Activated CD8-positive, alpha-beta memory T cell treated with anti-CD3 and anti-CD28 coated beads, Interleukin-2, amount 50 U/mL, for 4 hours (primary cell): ENCODE measurements around the gene RREB1.
A peak's percentile ranks its signal among the peaks of the same experiment; 100 is the strongest.

Experiments used
- DNase-seq: peaks from one replicate; pipeline ENCODE4 v3.0.0-alpha.2; 2020

RREB1 gene

DNA sequence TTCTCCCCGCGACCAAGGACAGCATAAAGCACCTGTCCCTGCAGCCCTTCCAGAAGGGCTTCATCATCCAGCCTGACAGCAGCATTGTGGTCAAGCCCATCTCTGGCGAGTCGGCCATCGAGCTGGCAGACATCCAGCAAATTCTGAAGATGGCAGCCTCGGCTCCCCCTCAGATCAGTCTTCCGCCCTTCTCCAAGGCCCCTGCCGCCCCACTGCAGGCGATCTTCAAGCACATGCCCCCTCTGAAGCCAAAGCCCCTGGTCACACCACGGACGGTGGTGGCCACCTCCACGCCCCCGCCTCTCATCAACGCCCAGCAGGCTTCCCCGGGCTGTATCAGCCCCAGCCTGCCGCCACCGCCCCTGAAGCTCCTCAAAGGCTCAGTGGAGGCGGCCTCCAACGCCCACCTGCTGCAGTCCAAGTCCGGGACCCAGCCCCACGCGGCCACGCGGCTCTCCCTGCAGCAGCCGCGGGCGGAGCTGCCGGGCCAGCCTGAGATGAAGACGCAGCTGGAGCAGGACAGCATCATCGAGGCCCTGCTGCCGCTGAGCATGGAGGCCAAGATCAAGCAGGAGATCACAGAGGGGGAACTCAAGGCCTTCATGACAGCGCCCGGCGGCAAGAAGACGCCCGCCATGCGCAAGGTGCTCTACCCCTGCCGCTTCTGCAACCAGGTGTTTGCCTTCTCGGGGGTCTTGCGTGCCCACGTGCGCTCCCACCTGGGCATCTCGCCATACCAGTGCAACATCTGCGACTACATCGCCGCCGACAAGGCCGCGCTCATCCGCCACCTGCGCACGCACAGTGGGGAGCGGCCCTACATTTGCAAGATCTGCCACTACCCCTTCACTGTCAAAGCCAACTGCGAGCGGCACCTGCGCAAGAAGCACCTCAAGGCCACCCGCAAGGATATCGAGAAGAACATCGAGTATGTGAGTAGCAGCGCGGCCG lies 121.9 kb downstream of the RREB1 start:
- DNase-seq = no peak

DNA sequence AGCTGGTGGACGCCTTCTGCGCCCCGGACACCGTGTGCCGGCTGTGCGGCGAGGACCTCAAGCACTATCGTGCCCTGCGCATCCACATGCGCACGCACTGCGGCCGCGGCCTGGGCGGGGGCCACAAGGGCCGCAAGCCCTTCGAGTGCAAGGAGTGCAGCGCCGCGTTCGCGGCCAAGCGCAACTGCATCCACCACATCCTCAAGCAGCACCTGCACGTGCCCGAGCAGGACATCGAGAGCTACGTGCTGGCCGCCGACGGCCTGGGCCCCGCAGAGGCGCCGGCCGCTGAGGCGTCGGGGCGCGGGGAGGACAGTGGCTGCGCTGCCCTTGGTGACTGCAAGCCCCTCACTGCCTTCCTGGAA lies 122.5 kb downstream of the RREB1 start:
- no peak for DNase-seq

GRCh38 chr6:7230956-7231713 lies 123.4 kb downstream of the RREB1 start:
- no peak for DNase-seq

DNA sequence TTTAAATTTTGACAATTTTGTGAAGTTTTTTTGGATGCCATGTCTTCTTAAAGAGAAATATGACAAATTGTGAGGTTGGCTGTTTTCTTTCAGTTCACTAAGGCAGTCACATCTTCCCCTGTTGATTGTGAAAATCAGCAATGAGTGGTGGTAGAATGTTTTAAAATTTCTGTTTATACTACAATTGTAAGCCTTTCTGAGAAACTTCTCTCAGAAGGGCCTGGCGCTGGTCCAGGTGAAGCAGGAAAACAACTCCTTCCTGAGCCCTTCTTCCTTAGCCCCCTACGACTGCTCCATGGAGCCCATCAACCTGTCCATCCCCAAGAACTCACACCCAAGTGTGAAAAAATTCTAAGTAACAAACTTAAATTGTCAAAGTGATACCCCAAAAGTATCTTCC lies 124.6 kb downstream of the RREB1 start:
- DNase-seq = no peak

- no peak for DNase-seq
Measured at GRCh38 chr6:7234547-7234946, 126.8 kb downstream of the RREB1 start.

DNA sequence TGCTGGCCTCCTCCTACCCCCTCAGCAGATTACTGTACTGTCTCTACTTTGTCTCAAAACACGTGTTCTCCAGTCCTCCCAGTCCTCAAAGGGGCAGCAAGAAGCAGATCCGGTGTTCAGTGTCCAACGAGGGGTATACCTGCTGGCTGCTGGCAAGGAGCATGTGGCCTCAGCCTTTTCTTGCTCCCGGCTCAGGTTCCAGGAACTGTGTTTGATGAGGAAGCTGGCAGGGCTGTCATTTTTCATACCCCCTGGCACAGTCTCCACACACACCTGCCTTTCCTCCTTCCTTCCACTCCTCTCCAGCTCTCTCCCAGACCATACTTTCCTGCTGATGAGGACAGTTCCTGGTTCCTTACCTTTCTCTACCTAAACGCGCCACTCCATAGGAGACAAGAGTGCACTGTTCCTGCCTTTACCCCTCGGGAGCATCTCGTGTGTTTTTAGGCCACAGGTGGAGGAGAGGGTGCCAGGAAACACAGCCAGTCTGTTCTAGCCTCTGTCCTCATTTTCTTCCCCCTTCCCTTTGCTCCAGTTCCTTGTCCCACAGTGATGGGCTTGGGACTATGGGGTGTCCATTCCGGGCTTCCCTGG lies 128.0 kb downstream of the RREB1 start:
- no peak for DNase-seq

GRCh38 chr6:7236306-7237209 lies 128.8 kb downstream of the RREB1 start:
- no peak for DNase-seq

DNA sequence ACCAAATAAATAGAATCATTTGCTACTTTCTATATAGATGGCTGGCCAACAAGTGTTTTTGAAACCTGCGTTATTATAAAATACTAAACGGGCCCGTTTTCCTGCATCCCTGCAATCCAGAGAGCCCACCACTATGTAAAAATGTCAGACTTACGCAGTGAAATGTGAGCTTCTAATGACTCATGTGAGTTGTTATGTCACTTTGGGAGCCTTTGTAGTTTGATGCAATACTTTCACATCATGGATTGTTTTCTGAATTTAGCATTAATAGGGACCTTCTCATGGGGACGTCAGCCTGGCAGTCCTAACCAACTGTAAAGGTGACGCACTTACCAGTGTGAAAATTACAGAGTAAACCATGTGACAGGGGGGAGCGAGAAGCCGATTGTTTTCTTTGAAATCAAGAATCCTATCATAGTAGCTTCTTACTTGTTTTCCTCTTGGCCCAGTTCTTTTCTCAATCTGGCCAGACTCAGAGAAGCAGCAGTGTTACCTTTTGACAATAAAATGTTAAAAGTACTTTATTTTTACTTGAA lies 130.0 kb downstream of the RREB1 start:
- no peak for DNase-seq

- no peak for DNase-seq
Measured at GRCh38 chr6:7238526-7238899, 130.8 kb downstream of the RREB1 start.

DNA sequence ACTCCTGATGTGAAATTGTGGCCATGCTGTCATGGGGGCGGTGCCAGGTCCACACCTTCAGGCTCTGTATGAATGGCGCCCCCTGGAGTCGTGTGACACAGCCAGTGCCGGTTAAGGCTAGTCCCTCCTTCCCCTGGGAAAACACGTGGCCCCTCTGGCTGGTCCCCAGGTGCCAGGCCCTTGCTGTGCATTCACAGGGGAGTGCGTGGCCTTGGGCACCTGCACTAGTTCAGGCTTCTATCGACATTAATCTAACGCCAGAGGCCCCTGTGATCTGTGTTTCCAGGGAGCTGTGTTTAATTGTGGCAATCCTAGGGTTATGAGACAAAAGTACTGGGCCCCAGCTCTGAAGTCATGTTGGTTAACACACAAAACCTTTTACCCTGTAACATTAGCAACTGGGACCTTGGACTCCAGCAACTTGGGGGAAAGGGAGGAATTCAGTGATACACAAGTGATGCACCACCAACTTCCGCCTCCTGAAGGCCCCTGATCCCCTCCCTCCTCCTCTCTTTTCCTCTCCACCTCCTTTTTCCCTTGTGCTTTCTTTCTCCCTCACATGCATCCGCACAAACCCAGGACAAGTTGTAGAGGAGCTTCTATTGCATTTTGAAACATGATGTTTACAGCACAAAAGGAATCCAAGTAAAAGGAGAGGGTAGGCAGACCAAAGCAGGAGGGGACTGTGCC lies 131.3 kb downstream of the RREB1 start:
- DNase-seq = peak; percentile 76

GRCh38 chr6:7239590-7239948 lies 131.8 kb downstream of the RREB1 start:
- DNase-seq = no peak

DNA sequence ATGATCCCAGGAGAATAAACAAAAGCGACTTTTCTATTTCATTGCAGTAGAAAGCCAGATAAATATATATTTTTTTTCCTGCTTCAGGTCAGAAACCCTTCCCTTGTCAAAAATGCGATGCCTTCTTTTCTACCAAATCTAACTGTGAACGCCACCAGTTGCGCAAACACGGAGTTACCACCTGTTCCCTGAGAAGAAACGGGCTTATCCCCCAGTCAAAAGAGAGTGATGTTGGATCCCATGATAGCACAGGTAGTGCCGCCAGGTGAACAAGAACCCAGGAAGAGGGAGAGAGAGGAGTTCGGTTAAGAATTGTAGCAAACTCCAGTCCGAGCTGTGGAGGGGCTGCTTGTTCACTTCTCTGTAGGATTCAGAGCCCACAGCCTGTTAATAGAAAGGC lies 132.6 kb downstream of the RREB1 start:
- DNase-seq = no peak

DNA sequence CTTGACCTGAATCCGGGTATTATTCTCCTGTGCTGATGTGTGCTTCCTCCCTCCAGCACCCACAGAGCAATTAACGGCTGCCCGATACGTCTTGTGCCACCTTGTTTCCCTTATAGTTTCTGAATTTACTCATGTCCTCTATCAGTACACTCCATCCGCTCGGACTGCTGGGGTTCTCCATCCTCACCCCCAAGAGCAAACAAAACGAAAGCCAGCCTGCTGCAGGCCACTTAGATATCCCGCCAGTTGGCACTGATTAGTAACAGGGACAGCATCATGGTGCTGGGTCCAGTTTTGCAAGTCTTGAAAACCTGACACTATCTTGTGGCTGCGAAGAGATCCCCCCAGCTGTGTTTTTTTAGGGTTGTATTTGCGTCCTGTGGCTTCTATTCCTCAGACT lies 133.4 kb downstream of the RREB1 start:
- DNase-seq = no peak

- DNase-seq = no peak
Measured at GRCh38 chr6:7241709-7242645, 134.2 kb downstream of the RREB1 start.

GRCh38 chr6:7242835-7243178 lies 135.0 kb downstream of the RREB1 start:
- DNase-seq = no peak

GRCh38 chr6:7243179-7243981 lies 135.6 kb downstream of the RREB1 start:
- DNase-seq = peak; percentile 32

GRCh38 chr6:7245668-7246393 lies 138.1 kb downstream of the RREB1 start:
- no peak for DNase-seq

DNA sequence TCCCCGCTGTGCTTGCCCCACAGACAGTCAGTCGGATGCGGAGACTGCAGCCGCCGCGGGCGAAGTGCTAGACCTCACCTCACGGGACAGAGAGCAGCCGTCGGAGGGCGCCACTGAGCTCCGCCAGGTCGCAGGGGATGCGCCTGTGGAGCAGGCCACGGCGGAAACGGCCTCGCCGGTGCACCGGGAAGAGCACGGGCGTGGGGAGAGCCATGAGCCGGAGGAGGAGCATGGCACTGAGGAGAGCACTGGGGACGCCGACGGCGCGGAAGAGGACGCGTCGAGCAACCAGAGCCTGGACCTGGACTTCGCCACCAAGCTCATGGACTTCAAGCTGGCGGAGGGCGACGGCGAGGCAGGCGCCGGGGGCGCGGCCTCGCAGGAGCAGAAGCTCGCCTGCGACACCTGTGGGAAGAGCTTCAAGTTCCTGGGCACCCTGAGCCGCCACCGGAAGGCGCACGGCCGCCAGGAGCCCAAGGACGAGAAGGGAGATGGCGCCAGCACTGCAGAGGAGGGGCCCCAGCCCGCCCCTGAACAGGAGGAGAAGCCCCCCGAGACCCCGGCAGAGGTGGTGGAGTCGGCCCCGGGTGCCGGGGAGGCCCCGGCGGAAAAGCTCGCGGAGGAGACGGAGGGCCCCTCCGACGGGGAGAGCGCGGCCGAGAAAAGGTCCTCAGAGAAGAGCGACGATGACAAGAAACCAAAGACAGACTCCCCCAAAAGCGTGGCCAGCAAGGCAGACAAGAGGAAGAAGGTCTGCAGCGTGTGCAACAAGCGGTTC lies 138.8 kb downstream of the RREB1 start:
- no peak for DNase-seq

DNA sequence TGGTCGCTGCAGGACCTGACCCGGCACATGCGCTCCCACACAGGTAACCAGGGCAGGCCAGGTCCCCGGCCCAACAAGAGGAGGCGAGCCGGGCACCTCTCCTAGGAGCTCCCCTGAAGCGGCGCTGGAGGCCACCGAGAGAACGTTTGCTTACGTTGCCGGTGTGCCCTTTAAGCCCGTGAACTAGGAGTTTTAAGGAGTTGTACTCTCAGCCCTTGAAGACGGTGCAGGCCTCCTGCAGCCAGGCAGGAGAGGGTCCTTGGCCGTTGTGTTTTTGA lies 139.4 kb downstream of the RREB1 start:
- DNase-seq = no peak
